Measurements from ENCODE around the gene CCDC188. TPM values are rescaled to one million over a fixed set of nuclear protein-coding genes. Genes with fewer than 3 reads are reported as not detected.

The CCDC188 gene
- total and polyA plus RNA-seq, 10 of the 15 experiments (the other 5 are each of a cell fraction or from before 2014, with no cell fraction given) = not detected

GRCh38 chr22:20199413-20199842, 48.6 kb upstream of the CCDC188 start:
- BruUV-seq (replicated peaks) = no TSS peak
- no peak for ATAC-seq
- intact Hi-C loops (cut with micrococcal nuclease; ENCODE audit: unreplicated experiment) = no loop called here

More at GRCh38 chr22:20199413-20199842, 48.6 kb upstream of the CCDC188 start:
- no peak overlapping the region for H3K4me3 ChIP-seq
- DNase-seq (ENCODE audit: low read depth, low spot score) (no peak), FAIRE-seq (no peak)
- ChIA-PET POLR2A (no interaction called here), CTCF (no interaction called here), RAD21 (ENCODE audit: unreplicated experiment) (no interaction called here), SMC1A (ENCODE audit: uncharacterized antibody, unreplicated experiment) (no interaction called here)
- no peaks in the 10 kb centered on the region for H3K36me3 ChIP-seq (ENCODE audit: control insufficient read depth in 2 of 2, insufficient read depth in 2 of 2, low read length in 1 of 2)
- no peak overlapping the region for H2AFZ ChIP-seq (ENCODE audit: control insufficient read depth, low read depth, low read length)
- TF ChIP-seq CREB1 (IDR thresholded peaks at IDR 0.05; ENCODE audit: low read depth) (no peak), NKRF (conservative IDR thresholded peaks at IDR 0.05) (no peak), E2F4 (IDR thresholded peaks at IDR 0.05; ENCODE audit: low read depth, low read length) (no peak)
- H3K4me1 ChIP-seq (ENCODE audit: control insufficient read depth, insufficient read depth, low read length) = no peaks in the 10 kb centered on the region
- no peaks in the 10 kb centered on the region for H3K9me3 ChIP-seq (replicated peaks; ENCODE audit: control insufficient read depth, insufficient read depth, low read length)
- 6% methylated on average over 1 of the region's 1 CpG for WGBS (ENCODE audit: insufficient coverage, insufficient replicate concordance, low lambda C conversion rate, missing lambda C conversion rate)
- no peaks in the 10 kb centered on the region for H4K20me1 ChIP-seq (ENCODE audit: control insufficient read depth, insufficient read depth)
- no peak overlapping the region for H3K4me2 ChIP-seq (ENCODE audit: control insufficient read depth, insufficient read depth)
- no peaks in the 10 kb centered on the region for H3K79me2 ChIP-seq (ENCODE audit: control insufficient read depth, insufficient read depth, low read length)
- H3K9ac ChIP-seq (ENCODE audit: control insufficient read depth, insufficient read depth, low read length) = no peak overlapping the region
- no peak overlapping the region for H3K27ac ChIP-seq (ENCODE audit: control insufficient read depth, insufficient read depth)
- H3K27me3 ChIP-seq (replicated peaks in 1 of 2; ENCODE audit: control insufficient read depth in 2 of 2, insufficient read depth in 2 of 2, low read length in 1 of 2) = peaks cover 0 to 2% of the 10 kb centered on the region in 2 experiments; a peak in 3 of 4 replicates
- in situ Hi-C loops (cut with MboI) = no loop called here

Data from GM12878 (cell line).